Measurements from ENCODE around the gene AOC2.

DNA sequence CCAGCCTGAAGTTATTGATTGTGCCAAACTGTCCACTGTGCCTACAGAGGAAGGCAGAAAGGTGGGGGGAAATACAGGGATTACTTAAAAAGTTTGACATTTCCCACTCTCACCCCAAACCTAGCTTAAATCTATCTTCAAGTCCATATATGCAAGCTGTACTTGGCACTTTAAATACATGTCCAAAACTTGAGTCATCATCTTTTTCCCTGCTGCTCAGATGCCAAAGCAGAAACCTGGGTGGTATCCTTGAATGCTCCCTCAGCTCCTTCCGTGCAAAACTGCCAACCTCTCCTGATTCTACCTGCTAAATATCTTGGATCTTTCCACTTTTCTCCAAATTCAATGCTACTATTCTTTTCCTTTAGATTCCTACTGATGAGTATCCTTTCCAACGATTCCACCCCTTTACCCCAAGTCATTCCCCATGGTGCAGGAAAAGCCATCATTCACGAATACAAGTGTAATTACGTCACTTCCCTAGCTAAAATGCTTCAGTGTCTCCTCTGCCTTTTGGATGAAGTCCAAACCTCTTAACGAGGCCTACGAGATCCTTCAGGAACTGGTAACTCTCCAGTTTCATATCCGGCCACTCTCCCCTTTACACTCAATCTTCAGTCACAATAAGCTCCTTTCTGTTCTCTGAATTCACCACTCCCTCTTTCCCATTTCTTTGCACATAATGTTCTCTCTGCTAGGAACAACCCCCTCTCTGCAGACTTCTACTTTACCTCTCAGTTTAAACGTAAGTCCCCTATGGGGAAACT is 29.6 kb upstream of the AOC2 start:
- TF ChIP-seq, protein P1, sequence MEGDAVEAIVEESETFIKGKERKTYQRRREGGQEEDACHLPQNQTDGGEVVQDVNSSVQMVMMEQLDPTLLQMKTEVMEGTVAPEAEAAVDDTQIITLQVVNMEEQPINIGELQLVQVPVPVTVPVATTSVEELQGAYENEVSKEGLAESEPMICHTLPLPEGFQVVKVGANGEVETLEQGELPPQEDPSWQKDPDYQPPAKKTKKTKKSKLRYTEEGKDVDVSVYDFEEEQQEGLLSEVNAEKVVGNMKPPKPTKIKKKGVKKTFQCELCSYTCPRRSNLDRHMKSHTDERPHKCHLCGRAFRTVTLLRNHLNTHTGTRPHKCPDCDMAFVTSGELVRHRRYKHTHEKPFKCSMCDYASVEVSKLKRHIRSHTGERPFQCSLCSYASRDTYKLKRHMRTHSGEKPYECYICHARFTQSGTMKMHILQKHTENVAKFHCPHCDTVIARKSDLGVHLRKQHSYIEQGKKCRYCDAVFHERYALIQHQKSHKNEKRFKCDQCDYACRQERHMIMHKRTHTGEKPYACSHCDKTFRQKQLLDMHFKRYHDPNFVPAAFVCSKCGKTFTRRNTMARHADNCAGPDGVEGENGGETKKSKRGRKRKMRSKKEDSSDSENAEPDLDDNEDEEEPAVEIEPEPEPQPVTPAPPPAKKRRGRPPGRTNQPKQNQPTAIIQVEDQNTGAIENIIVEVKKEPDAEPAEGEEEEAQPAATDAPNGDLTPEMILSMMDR (conservative IDR thresholded peaks at IDR 0.05; ENCODE audit: low read depth, low read length): no peak
- no peak for TF ChIP-seq EZH2 (IDR thresholded peaks at IDR 0.05; ENCODE audit: low read length, unreplicated experiment)
- TF ChIP-seq EZH2phosphoT487 (IDR thresholded peaks at IDR 0.05; ENCODE audit: borderline replicate concordance, low read length): no peak
